Stimulated activated naive CD8-positive, alpha-beta T cell treated with anti-CD3 and anti-CD28 coated beads, Interleukin-15, Interleukin-2, amounts not matched to agents 100 U/mL and 50 U/mL, for 24 hours (primary cell): ENCODE measurements around the gene OAF.

Experiments
- ATAC-seq: fragments of 150-1000 bp; cut with Tn5 transposase; one replicate; pipeline ENCODE4 v1.10.0; 2021
- DNase-seq: peaks from one replicate; pipeline ENCODE4 v3.0.0; 2021

The OAF gene

GRCh38 chr11:120223793-120224192 lies 13.0 kb downstream of the OAF start:
- ATAC-seq (no peak), DNase-seq (no peak)

- no peak for ATAC-seq
- DNase-seq, result no peak
These were observed 13.5 kb downstream of the OAF start for GRCh38 chr11:120224361-120224760.

GRCh38 chr11:120224972-120225909 lies 14.4 kb downstream of the OAF start:
- no peak for ATAC-seq
- DNase-seq, result no peak

- ATAC-seq (no peak), DNase-seq (no peak)
These were observed 15.4 kb downstream of the OAF start for GRCh38 chr11:120226242-120226641.

- DNase-seq (no peak), ATAC-seq (no peak)
These were observed 15.9 kb downstream of the OAF start for GRCh38 chr11:120226714-120227113.

GRCh38 chr11:120227228-120227852 lies 16.5 kb downstream of the OAF start:
- DNase-seq (no peak), ATAC-seq (no peak)

- peak; percentile 14 for ATAC-seq
- DNase-seq, result no peak
These were observed 18.1 kb downstream of the OAF start for GRCh38 chr11:120228794-120229384.

- DNase-seq, result peak; percentile 30
- no peak for ATAC-seq
These were observed 18.9 kb downstream of the OAF start for GRCh38 chr11:120229451-120230424.

GRCh38 chr11:120230433-120231071 lies 19.7 kb downstream of the OAF start:
- ATAC-seq (no peak), DNase-seq (no peak)

GRCh38 chr11:120231963-120232362 lies 21.1 kb downstream of the OAF start:
- DNase-seq, result no peak

GRCh38 chr11:120233207-120233803 lies 22.5 kb downstream of the OAF start:
- DNase-seq (no peak), ATAC-seq (no peak)

More at GRCh38 chr11:120231963-120232362, 21.1 kb downstream of the OAF start:
- ATAC-seq, result no peak

- peak; percentile 73 for ATAC-seq
- peak; percentile 75 for DNase-seq
These were observed 24.3 kb downstream of the OAF start for GRCh38 chr11:120235024-120235628.

- peak; percentile 53 for ATAC-seq
- DNase-seq, result no peak
These were observed 25.6 kb downstream of the OAF start for GRCh38 chr11:120236169-120237107.

GRCh38 chr11:120238968-120239620 lies 28.3 kb downstream of the OAF start:
- DNase-seq (no peak), ATAC-seq (no peak)

- no peak for ATAC-seq
- peak; percentile 15 for DNase-seq
These were observed 29.1 kb downstream of the OAF start, which contains the start of gene POU2F3 for GRCh38 chr11:120239713-120240640. TSS of gene POU2F3 (plus strand) at chr11:120240140. CDS start at chr11:120240344, 204 bp downstream.

- ATAC-seq, result no peak
- DNase-seq, result no peak
These were observed 30.0 kb downstream of the OAF start for GRCh38 chr11:120240866-120241265.

GRCh38 chr11:120241277-120241676 lies 30.4 kb downstream of the OAF start:
- ATAC-seq (no peak), DNase-seq (no peak)
